HEK293 (cell line): ENCODE results near the gene CACNA2D3.

Source experiments
- CTCF ChIA-PET: fragments of 350-600 bp; formaldehyde crosslinking; extraction: SDS; loops from one replicate; lab custom pipeline; 2021; ENCODE audit warnings: antibody characterized with exemption; lab: Yijun Ruan, JAX
- POLR2A ChIA-PET: fragments of 300-600 bp; formaldehyde crosslinking; extraction: SDS; loops from one replicate; lab custom pipeline; 2020; ENCODE audit warnings: antibody characterized with exemption, inconsistent platforms; lab: Yijun Ruan, JAX
- H3K27ac ChIP-seq: fragments of 200-500 bp; sonication (Bioruptor generic); 2 replicates; pipeline ENCODE4 v1.5.1; 2014; ENCODE audit warnings: low read depth, low read length, control low read depth, inconsistent platforms; ENCODE audit errors: extremely low read depth
- H3K36me3 ChIP-seq, 2 experiments: fragments of 200-500 bp in 1 of 2; sonication (Bioruptor generic) in 1 of 2; 1 replicate in 1 of 2; 2 replicates in 1 of 2; pipeline ENCODE4 v1.5.1; 2014 to 2017; ENCODE audit warnings: inconsistent platforms in 2 of 2, low read length in 2 of 2; ENCODE audit not compliant: control insufficient read depth in 2 of 2, insufficient read depth in 1 of 2
- H3K4me1 ChIP-seq: fragments of 200-500 bp; sonication (Bioruptor generic); 2 replicates; pipeline ENCODE4 v1.5.1; 2014; ENCODE audit warnings: mild to moderate bottlenecking, low read length, inconsistent platforms; ENCODE audit not compliant: control insufficient read depth, insufficient read depth
- H3K4me3 ChIP-seq: 2 replicates; pipeline ENCODE4 v1.5.1; 2011; ENCODE audit warnings: low read depth, mild to moderate bottlenecking, control low read depth, low read length, moderate library complexity
- H3K9me3 ChIP-seq: fragments of 200-500 bp; sonication (Bioruptor generic); 2 replicates; pipeline ENCODE4 v1.5.1; 2014; ENCODE audit warnings: low read depth, low read length, inconsistent platforms; ENCODE audit not compliant: control insufficient read depth, insufficient read depth
- GLIS1 ChIP-seq: fragments of 450-650 bp; formaldehyde crosslinking; IDR thresholded peaks from 2 replicates; pipeline ENCODE4 v1.5.1; 2016; ENCODE audit warnings: missing biosample characterization, missing genetic modification characterization
- KLF9 ChIP-seq: fragments of 450-650 bp; formaldehyde crosslinking; IDR thresholded peaks from 2 replicates; pipeline ENCODE4 v1.5.1; 2016; ENCODE audit warnings: missing biosample characterization, missing genetic modification characterization, low read depth
- MYNN ChIP-seq: fragments of 450-650 bp; formaldehyde crosslinking; IDR thresholded peaks from 2 replicates; pipeline ENCODE4 v1.5.1; 2016; ENCODE audit warnings: missing biosample characterization, missing genetic modification characterization, borderline replicate concordance
- RBAK ChIP-seq: fragments of 450-650 bp; formaldehyde crosslinking; IDR thresholded peaks from 2 replicates; pipeline ENCODE4 v1.5.1; 2016; ENCODE audit warnings: missing biosample characterization, missing genetic modification characterization
- WT1 ChIP-seq: fragments of 450-650 bp; formaldehyde crosslinking; IDR thresholded peaks from 2 replicates; pipeline ENCODE4 v1.5.1; 2016; ENCODE audit warnings: missing biosample characterization, missing genetic modification characterization
- ZIC2 ChIP-seq: fragments of 450-650 bp; formaldehyde crosslinking; IDR thresholded peaks from 2 replicates; pipeline ENCODE4 v1.5.1; 2016; ENCODE audit warnings: missing biosample characterization, missing genetic modification characterization
- ZNF16 ChIP-seq: fragments of 450-650 bp; formaldehyde crosslinking; IDR thresholded peaks from 2 replicates; pipeline ENCODE4 v1.5.1; 2016; ENCODE audit warnings: low read depth, missing biosample characterization, missing genetic modification characterization
- ZNF223 ChIP-seq: fragments of 450-650 bp; formaldehyde crosslinking; IDR thresholded peaks from 2 replicates; pipeline ENCODE4 v1.5.1; 2016; ENCODE audit warnings: missing biosample characterization, missing genetic modification characterization
- ZNF302 ChIP-seq: fragments of 450-650 bp; formaldehyde crosslinking; IDR thresholded peaks from 2 replicates; pipeline ENCODE4 v1.5.1; 2016; ENCODE audit warnings: missing biosample characterization, missing genetic modification characterization, low read depth
- ZNF335 ChIP-seq: fragments of 450-650 bp; formaldehyde crosslinking; conservative IDR thresholded peaks from 2 replicates; pipeline ENCODE4 v1.5.1; 2016; ENCODE audit warnings: missing biosample characterization, missing genetic modification characterization
- ZNF362 ChIP-seq: fragments of 450-650 bp; formaldehyde crosslinking; IDR thresholded peaks from 2 replicates; pipeline ENCODE4 v1.5.1; 2016; ENCODE audit warnings: missing biosample characterization, missing genetic modification characterization
- ZNF623 ChIP-seq: fragments of 450-650 bp; formaldehyde crosslinking; IDR thresholded peaks from 2 replicates; pipeline ENCODE4 v1.5.1; 2016; ENCODE audit warnings: missing biosample characterization, missing genetic modification characterization
- ZNF654 ChIP-seq: fragments of 450-650 bp; formaldehyde crosslinking; IDR thresholded peaks from 2 replicates; pipeline ENCODE4 v1.5.1; 2016; ENCODE audit warnings: low read depth, missing biosample characterization, missing genetic modification characterization
- ZNF777 ChIP-seq: fragments of 450-650 bp; formaldehyde crosslinking; IDR thresholded peaks from 2 replicates; pipeline ENCODE4 v1.5.1; 2017; ENCODE audit warnings: missing biosample characterization, missing genetic modification characterization, borderline replicate concordance
- ZNF785 ChIP-seq: fragments of 450-650 bp; formaldehyde crosslinking; IDR thresholded peaks from 2 replicates; pipeline ENCODE4 v1.5.1; 2016; ENCODE audit warnings: missing biosample characterization, missing genetic modification characterization
- ZSCAN5A ChIP-seq: fragments of 450-650 bp; formaldehyde crosslinking; IDR thresholded peaks from 2 replicates; pipeline ENCODE4 v1.5.1; 2016; ENCODE audit warnings: missing biosample characterization, missing genetic modification characterization
- ZXDB ChIP-seq: fragments of 450-650 bp; formaldehyde crosslinking; IDR thresholded peaks from 2 replicates; pipeline ENCODE4 v1.5.1; 2016; ENCODE audit warnings: missing biosample characterization, missing genetic modification characterization
- TF ChIP-seq, protein P1 (sequence below): fragments of 450-650 bp; formaldehyde crosslinking; IDR thresholded peaks from 2 replicates; pipeline ENCODE4 v1.5.1; 2016; ENCODE audit warnings: missing biosample characterization, missing genetic modification characterization
- TF ChIP-seq, protein P2 (sequence below): fragments of 450-650 bp; formaldehyde crosslinking; IDR thresholded peaks from 2 replicates; pipeline ENCODE4 v1.5.1; 2016; ENCODE audit warnings: missing biosample characterization, missing genetic modification characterization
- TF ChIP-seq, protein P3 (sequence below): fragments of 450-650 bp; formaldehyde crosslinking; IDR thresholded peaks from 2 replicates; pipeline ENCODE4; 2016; ENCODE audit warnings: missing biosample characterization, missing genetic modification characterization

Gene CACNA2D3

GRCh38 chr3:54341811-54342210 lies 219.5 kb downstream of the CACNA2D3 start (continued):
- TF ChIP-seq WT1 (tag by site-specific recombination) (no peak), ZNF16 (tag by site-specific recombination) (no peak), ZIC2 (tag by site-specific recombination) (no peak), ZNF302 (tag by site-specific recombination) (no peak), KLF9 (tag by site-specific recombination) (no peak)
- TF ChIP-seq, protein P1, sequence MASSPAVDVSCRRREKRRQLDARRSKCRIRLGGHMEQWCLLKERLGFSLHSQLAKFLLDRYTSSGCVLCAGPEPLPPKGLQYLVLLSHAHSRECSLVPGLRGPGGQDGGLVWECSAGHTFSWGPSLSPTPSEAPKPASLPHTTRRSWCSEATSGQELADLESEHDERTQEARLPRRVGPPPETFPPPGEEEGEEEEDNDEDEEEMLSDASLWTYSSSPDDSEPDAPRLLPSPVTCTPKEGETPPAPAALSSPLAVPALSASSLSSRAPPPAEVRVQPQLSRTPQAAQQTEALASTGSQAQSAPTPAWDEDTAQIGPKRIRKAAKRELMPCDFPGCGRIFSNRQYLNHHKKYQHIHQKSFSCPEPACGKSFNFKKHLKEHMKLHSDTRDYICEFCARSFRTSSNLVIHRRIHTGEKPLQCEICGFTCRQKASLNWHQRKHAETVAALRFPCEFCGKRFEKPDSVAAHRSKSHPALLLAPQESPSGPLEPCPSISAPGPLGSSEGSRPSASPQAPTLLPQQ (tag by site-specific recombination) = no peak

DNA sequence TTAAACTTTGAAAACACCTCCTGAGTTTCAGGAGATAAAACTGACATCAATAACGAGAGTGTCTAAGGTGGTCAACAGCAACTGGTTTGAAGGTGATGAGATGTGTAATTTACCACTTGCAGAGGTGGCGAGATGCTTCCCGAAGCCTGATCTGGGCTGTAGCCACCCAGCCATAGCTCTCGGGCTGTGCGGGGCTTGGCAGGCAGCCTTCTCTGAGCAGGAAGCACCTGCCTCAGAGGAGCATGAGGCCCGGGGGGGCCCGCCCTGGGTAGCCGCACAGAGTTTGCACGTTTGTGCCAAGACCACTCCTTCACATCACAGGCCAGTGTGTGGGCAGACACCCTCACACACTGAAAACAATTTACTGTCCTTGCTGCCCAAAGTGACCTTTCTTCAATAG lies 220.3 kb downstream of the CACNA2D3 start:
- Histone ChIP-seq H3K9me3 (no peaks in the 10 kb centered on the region), H3K4me3 (no peak overlapping the region), H3K4me1 (peaks cover 4% of the 10 kb centered on the region; the same call in 1 of the 2 replicates), H3K27ac (no peak overlapping the region), H3K36me3 (no peaks in the 10 kb centered on the region)
- no peak for TF ChIP-seq ZNF335 (tag by site-specific recombination)
- ChIA-PET CTCF (no interaction called here), POLR2A (no interaction called here)

- H3K4me1 ChIP-seq = peaks cover 2% of the 10 kb centered on the region; the same call in 1 of the 2 replicates
- CTCF ChIA-PET = no interaction called here
- TF ChIP-seq ZNF654 (tag by site-specific recombination) = no peak
- TF ChIP-seq GLIS1 (tag by site-specific recombination) = peak; percentile 72
- TF ChIP-seq, all 188 proteins: peak for 1
- POLR2A ChIA-PET = no interaction called here
- H3K9me3 ChIP-seq = no peaks in the 10 kb centered on the region
- no peak overlapping the region for H3K27ac ChIP-seq
- no peaks in the 10 kb centered on the region for H3K36me3 ChIP-seq
- no peak overlapping the region for H3K4me3 ChIP-seq
Measured at GRCh38 chr3:54343495-54343894, 221.1 kb downstream of the CACNA2D3 start.

GRCh38 chr3:54344601-54345231 lies 222.4 kb downstream of the CACNA2D3 start:
- Histone ChIP-seq H3K4me1 (peaks cover 3% of the 10 kb centered on the region), H3K9me3 (no peaks in the 10 kb centered on the region), H3K27ac (no peak overlapping the region), H3K36me3 (no peaks in the 10 kb centered on the region), H3K4me3 (no peak overlapping the region)
- ChIA-PET POLR2A (no interaction called here), CTCF (no interaction called here)
- no peak for TF ChIP-seq ZXDB (tag by site-specific recombination)
- TF ChIP-seq MYNN (tag by site-specific recombination) = no peak
- TF ChIP-seq, protein P2, sequence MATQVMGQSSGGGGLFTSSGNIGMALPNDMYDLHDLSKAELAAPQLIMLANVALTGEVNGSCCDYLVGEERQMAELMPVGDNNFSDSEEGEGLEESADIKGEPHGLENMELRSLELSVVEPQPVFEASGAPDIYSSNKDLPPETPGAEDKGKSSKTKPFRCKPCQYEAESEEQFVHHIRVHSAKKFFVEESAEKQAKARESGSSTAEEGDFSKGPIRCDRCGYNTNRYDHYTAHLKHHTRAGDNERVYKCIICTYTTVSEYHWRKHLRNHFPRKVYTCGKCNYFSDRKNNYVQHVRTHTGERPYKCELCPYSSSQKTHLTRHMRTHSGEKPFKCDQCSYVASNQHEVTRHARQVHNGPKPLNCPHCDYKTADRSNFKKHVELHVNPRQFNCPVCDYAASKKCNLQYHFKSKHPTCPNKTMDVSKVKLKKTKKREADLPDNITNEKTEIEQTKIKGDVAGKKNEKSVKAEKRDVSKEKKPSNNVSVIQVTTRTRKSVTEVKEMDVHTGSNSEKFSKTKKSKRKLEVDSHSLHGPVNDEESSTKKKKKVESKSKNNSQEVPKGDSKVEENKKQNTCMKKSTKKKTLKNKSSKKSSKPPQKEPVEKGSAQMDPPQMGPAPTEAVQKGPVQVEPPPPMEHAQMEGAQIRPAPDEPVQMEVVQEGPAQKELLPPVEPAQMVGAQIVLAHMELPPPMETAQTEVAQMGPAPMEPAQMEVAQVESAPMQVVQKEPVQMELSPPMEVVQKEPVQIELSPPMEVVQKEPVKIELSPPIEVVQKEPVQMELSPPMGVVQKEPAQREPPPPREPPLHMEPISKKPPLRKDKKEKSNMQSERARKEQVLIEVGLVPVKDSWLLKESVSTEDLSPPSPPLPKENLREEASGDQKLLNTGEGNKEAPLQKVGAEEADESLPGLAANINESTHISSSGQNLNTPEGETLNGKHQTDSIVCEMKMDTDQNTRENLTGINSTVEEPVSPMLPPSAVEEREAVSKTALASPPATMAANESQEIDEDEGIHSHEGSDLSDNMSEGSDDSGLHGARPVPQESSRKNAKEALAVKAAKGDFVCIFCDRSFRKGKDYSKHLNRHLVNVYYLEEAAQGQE (tag by site-specific recombination) = no peak
- no peak for TF ChIP-seq ZNF362 (tag by site-specific recombination)
- no peak for TF ChIP-seq ZNF623 (tag by site-specific recombination)
- TF ChIP-seq RBAK (tag by site-specific recombination) = no peak
- TF ChIP-seq ZNF777 (tag by site-specific recombination) = no peak
- no peak for TF ChIP-seq ZNF223 (tag by site-specific recombination)
- TF ChIP-seq ZSCAN5A = no peak
- TF ChIP-seq, protein P3, sequence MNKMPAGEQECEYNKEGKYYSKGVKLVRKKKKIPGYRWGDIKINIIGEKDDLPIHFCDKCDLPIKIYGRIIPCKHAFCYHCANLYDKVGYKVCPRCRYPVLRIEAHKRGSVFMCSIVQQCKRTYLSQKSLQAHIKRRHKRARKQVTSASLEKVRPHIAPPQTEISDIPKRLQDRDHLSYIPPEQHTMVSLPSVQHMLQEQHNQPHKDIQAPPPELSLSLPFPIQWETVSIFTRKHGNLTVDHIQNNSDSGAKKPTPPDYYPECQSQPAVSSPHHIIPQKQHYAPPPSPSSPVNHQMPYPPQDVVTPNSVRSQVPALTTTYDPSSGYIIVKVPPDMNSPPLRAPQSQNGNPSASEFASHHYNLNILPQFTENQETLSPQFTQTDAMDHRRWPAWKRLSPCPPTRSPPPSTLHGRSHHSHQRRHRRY = no peak
- no peak for TF ChIP-seq ZNF785 (tag by site-specific recombination)
